Neural progenitor cell (in vitro differentiated cells): ENCODE data around the gene RNF38.

Source experiments
- EZH2 ChIP-seq: fragments of 200-600 bp; sonication (generic); IDR thresholded peaks from 2 replicates; pipeline ENCODE4 v1.6.1; 2017; ENCODE audit warnings: antibody characterized with exemption, mild to moderate bottlenecking, moderate library complexity
- EZH2phosphoT487 ChIP-seq: fragments of 200-600 bp; sonication (generic); IDR thresholded peaks from 2 replicates; pipeline ENCODE4 v1.6.1; 2017; ENCODE audit warnings: antibody characterized with exemption
- TF ChIP-seq, protein P1 (sequence below): fragments of 200-600 bp; sonication (generic); IDR thresholded peaks from 2 replicates; pipeline ENCODE4 v1.5.1; 2017; ENCODE audit warnings: antibody characterized with exemption, mild to moderate bottlenecking

DNA sequence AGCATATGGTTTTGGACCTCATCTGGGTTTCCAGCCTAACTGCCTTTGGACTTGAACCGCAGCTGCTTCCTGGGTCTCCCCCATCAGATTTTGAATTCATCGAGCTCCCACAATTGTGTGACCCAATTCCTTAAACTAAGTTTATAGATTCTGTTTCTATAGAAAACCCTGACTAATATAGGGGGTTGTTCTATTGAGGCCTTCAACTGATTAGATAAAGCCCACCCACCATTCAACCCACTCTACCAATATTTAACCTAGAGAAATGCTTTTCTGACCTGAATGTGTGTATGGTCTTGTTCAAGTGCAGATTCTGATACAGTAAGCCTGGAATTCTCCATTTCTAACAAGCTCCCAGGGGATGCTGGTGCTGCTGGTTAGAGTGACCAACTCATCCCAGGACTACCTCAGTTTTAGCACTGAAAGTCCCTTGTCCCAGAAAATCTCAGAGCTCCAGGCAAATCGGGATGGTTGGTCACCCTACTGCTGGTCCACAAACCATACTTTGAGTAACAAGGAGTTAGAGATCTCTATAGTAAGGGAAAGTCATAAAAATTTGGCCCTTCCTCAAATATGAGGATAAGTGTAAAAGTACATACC is 110.1 kb downstream of the RNF38 start:
- TF ChIP-seq, protein P1, sequence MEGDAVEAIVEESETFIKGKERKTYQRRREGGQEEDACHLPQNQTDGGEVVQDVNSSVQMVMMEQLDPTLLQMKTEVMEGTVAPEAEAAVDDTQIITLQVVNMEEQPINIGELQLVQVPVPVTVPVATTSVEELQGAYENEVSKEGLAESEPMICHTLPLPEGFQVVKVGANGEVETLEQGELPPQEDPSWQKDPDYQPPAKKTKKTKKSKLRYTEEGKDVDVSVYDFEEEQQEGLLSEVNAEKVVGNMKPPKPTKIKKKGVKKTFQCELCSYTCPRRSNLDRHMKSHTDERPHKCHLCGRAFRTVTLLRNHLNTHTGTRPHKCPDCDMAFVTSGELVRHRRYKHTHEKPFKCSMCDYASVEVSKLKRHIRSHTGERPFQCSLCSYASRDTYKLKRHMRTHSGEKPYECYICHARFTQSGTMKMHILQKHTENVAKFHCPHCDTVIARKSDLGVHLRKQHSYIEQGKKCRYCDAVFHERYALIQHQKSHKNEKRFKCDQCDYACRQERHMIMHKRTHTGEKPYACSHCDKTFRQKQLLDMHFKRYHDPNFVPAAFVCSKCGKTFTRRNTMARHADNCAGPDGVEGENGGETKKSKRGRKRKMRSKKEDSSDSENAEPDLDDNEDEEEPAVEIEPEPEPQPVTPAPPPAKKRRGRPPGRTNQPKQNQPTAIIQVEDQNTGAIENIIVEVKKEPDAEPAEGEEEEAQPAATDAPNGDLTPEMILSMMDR: no peak
- no peak for TF ChIP-seq EZH2
- no peak for TF ChIP-seq EZH2phosphoT487
